Immature natural killer cell (primary cell): Measurements from ENCODE around the gene TPM1. TPM values are rescaled to one million over a fixed set of nuclear protein-coding genes. Genes with fewer than 3 reads are reported as not detected.

ENCODE experiments used
- DNase-seq, 3 donors: peaks; one replicate each; pipeline ENCODE4 v3.0.0; 2022; ENCODE audit warnings: mixed read lengths in 1 of 3
- H3K27ac Mint-ChIP-seq, 6 donors: one replicate each; pipeline ENCODE4 v1.8.0; 2020; ENCODE audit warnings: mixed read lengths in 6 of 6, mild to moderate bottlenecking in 5 of 6, inconsistent platforms in 4 of 6, moderate library complexity in 3 of 6
- H3K27me3 Mint-ChIP-seq, 3 donors: one replicate each; pipeline ENCODE4 v1.8.0; 2020 to 2021; ENCODE audit warnings: low read depth in 3 of 3, mild to moderate bottlenecking in 3 of 3, mixed read lengths in 3 of 3, moderate library complexity in 3 of 3, inconsistent platforms in 1 of 3
- H3K36me3 Mint-ChIP-seq, 3 donors: one replicate each; pipeline ENCODE4 v1.8.0; 2020; ENCODE audit warnings: mixed read lengths in 3 of 3, inconsistent platforms in 2 of 3, mild to moderate bottlenecking in 2 of 3
- H3K4me1 Mint-ChIP-seq, 2 donors: one replicate each; pipeline ENCODE4 v1.8.0; 2020; ENCODE audit warnings: inconsistent platforms in 2 of 2, mild to moderate bottlenecking in 2 of 2, mixed read lengths in 2 of 2, moderate library complexity in 1 of 2
- H3K4me3 Mint-ChIP-seq, 5 donors: one replicate each; pipeline ENCODE4 v1.8.0; 2020; ENCODE audit warnings: mild to moderate bottlenecking in 5 of 5, mixed read lengths in 5 of 5, inconsistent platforms in 3 of 5, moderate library complexity in 3 of 5
- H3K9me3 Mint-ChIP-seq, 6 donors: one replicate each; pipeline ENCODE4 v1.8.0; 2020; ENCODE audit warnings: mild to moderate bottlenecking in 6 of 6, mixed read lengths in 6 of 6, inconsistent platforms in 4 of 6, moderate library complexity in 3 of 6
- polyA plus RNA-seq, 3 donors: library from polyadenylated mRNA; unstranded; fragments of 300-500 nt; fragmentation: Illumina TruSeq; gene quantifications; one replicate each; pipeline ENCODE4 v1.2.3, GENCODE V29; 2021

TPM1 gene
- polyA plus RNA-seq, 3 donors from 2014 or later, result 9.1 to 11.9 (median 9.2) TPM

GRCh38 chr15:63072023-63072650 is 29.6 kb downstream of the TPM1 start:
- Mint-ChIP-seq H3K27me3 (peaks cover 0 to 3% (median 1%) of the 10 kb centered on the region in 3 donors), H3K36me3 (peaks cover 21 to 23% (median 21%) of the 10 kb centered on the region in 3 donors), H3K27ac (no peak overlapping the region), H3K9me3 (no peaks in the 10 kb centered on the region), H3K4me3 (no peak overlapping the region), H3K4me1 (peaks cover 10 to 16% of the 10 kb centered on the region in 2 donors)
- no peak for DNase-seq

DNA sequence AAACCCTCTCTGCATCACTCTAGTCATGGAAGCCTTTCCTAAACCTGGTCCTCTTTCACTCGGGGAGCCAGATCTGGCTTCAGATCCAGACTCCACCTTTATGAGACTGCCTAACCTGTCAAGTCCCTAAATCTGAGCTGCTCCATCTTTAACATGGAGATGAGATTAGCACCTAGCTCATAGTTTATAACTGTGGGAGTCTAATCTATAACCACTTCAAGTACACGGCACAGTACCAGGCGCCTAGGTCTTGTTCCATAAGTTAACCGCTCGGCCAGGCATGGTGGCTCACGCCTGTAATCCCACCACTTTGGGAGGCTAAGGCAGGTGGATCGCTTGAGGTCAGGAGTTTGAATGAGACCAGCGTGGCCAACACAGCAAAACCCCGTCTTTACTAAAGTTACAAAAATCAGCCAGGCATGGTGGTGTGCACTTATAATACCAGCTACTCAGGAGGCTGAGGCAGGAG is 30.3 kb downstream of the TPM1 start:
- peaks cover 18 to 23% (median 21%) of the 10 kb centered on the region in 3 donors for H3K36me3 Mint-ChIP-seq
- no peak overlapping the region for H3K4me3 Mint-ChIP-seq
- no peak overlapping the region for H3K27ac Mint-ChIP-seq
- no peak for DNase-seq
- peaks cover 10 to 18% of the 10 kb centered on the region in 2 donors for H3K4me1 Mint-ChIP-seq
- peaks cover 0 to 3% (median 1%) of the 10 kb centered on the region in 3 donors for H3K27me3 Mint-ChIP-seq
- no peaks in the 10 kb centered on the region for H3K9me3 Mint-ChIP-seq

DNA sequence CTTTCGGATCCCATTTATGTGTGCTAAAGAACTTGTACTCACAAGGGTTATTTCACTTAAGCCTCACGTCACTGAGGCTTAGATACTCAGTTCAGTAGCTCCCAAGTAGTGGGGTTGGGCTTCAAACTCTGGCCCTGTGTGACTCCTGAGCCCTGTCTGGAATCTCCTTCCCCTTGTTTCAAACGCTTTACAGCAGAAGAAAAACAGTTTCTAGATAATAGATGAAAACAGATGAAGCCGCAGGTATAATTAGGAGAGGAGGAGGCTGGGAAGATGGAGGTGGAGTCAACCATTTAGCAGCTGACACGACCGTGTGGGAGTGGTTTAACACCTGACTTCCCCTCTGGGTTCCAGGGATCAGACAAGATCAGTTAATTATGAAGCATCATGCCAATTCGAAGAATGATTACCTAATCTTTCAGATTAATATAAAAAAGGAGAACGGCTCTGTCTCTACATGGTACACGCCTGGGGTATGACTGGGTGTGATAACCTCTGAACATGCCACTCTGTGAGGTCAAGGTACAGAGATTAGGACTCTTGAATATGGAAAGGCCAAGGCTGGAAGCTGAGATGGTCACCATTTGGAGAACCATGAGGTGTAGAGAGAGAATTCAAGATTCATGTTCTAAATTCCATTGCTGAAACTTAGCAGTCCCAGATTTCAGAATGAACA is 31.1 kb downstream of the TPM1 start:
- Mint-ChIP-seq H3K27ac (peak overlapping the region in 1 of 6 donors; percentile 42), H3K4me3 (no peak overlapping the region), H3K9me3 (no peaks in the 10 kb centered on the region), H3K36me3 (peaks cover 13 to 19% (median 14%) of the 10 kb centered on the region in 3 donors), H3K27me3 (peaks cover 0 to 3% (median 1%) of the 10 kb centered on the region in 3 donors), H3K4me1 (peaks cover 10 to 18% of the 10 kb centered on the region in 2 donors)
- no peak for DNase-seq

- H3K4me3 Mint-ChIP-seq, result no peak overlapping the region
- H3K4me1 Mint-ChIP-seq, result peaks cover 10 to 18% of the 10 kb centered on the region in 2 donors
- H3K27ac Mint-ChIP-seq, result peak overlapping the region in 1 of 6 donors; percentile 20
- peaks cover 7 to 14% (median 7%) of the 10 kb centered on the region in 3 donors for H3K36me3 Mint-ChIP-seq
- H3K27me3 Mint-ChIP-seq, result peaks cover 0 to 2% (median 2%) of the 10 kb centered on the region in 3 donors
- H3K9me3 Mint-ChIP-seq, result no peaks in the 10 kb centered on the region
- DNase-seq, result no peak
Measured at GRCh38 chr15:63075015-63075983, 32.8 kb downstream of the TPM1 start.

DNA sequence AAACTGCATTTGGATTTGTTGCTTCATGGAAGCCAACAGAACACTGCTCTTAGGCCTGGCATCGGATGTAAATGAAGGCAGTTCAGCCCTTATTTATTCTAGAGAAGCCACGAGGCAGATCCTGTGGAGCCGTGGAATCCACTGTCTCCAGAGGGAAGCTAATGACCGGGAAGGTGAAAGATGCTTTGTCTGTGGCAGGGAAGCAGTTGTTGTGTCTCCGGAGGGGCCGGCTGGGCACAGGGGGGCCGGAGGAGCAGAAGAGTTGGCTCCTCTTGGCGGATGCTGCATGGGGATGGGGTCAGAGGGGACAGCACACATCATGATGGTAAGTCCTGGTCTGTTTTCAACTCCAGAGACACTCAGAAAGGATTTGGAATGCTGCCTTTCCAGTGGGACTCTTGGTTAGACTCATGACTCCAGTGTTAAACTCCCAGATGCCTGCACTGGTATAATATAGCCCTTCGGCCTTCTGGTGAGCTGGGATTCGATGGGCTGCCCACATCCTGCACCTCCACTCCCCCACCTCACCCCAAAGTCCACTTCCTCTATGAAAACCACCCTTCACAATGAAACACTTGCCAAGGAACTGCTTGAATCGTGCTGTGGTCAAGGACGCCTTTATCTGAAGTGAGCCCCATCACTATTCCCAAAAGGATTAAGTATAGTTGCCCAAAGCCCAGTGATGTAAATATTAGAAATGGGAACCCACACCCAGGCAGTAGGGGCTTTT is 33.6 kb downstream of the TPM1 start:
- Mint-ChIP-seq H3K27ac (no peak overlapping the region), H3K36me3 (peaks cover 1 to 8% (median 4%) of the 10 kb centered on the region in 3 donors), H3K4me1 (peaks cover 10 to 18% of the 10 kb centered on the region in 2 donors), H3K9me3 (no peaks in the 10 kb centered on the region), H3K27me3 (peaks cover 0 to 6% (median 2%) of the 10 kb centered on the region in 3 donors), H3K4me3 (no peak overlapping the region)
- DNase-seq, result no peak

- peaks cover 0 to 6% (median 2%) of the 10 kb centered on the region in 3 donors for H3K27me3 Mint-ChIP-seq
- H3K9me3 Mint-ChIP-seq, result no peaks in the 10 kb centered on the region
- no peak overlapping the region for H3K27ac Mint-ChIP-seq
- H3K36me3 Mint-ChIP-seq, result peaks cover 0 to 7% (median 1%) of the 10 kb centered on the region in 3 donors
- no peak for DNase-seq
- no peak overlapping the region for H3K4me3 Mint-ChIP-seq
- H3K4me1 Mint-ChIP-seq, result peaks cover 10 to 18% of the 10 kb centered on the region in 2 donors
Measured at GRCh38 chr15:63076714-63077046, 34.1 kb downstream of the TPM1 start.

GRCh38 chr15:63077952-63078351 is 35.4 kb downstream of the TPM1 start:
- no peak overlapping the region for H3K27ac Mint-ChIP-seq
- H3K9me3 Mint-ChIP-seq, result no peaks in the 10 kb centered on the region
- peaks cover 0 to 6% (median 4%) of the 10 kb centered on the region in 3 donors for H3K27me3 Mint-ChIP-seq
- H3K4me1 Mint-ChIP-seq, result peaks cover 10 to 18% of the 10 kb centered on the region in 2 donors
- no peak overlapping the region for H3K4me3 Mint-ChIP-seq
- H3K36me3 Mint-ChIP-seq, result peaks cover 0 to 7% (median 0%) of the 10 kb centered on the region in 3 donors
- no peak for DNase-seq

GRCh38 chr15:63079947-63080626 is 37.5 kb downstream of the TPM1 start:
- Mint-ChIP-seq H3K27me3 (peaks cover 2 to 6% (median 4%) of the 10 kb centered on the region in 3 donors), H3K9me3 (no peaks in the 10 kb centered on the region), H3K36me3 (no peaks in the 10 kb centered on the region)

GRCh38 chr15:63080634-63081250 is 38.2 kb downstream of the TPM1 start:
- Mint-ChIP-seq H3K4me1 (peaks cover 10 to 15% of the 10 kb centered on the region in 2 donors), H3K4me3 (no peak overlapping the region), H3K27me3 (peaks cover 2 to 6% (median 4%) of the 10 kb centered on the region in 3 donors), H3K27ac (no peak overlapping the region), H3K9me3 (no peaks in the 10 kb centered on the region), H3K36me3 (no peaks in the 10 kb centered on the region)
- DNase-seq, result no peak

More at GRCh38 chr15:63079947-63080626, 37.5 kb downstream of the TPM1 start:
- H3K4me3 Mint-ChIP-seq, result no peak overlapping the region
- no peak for DNase-seq
- H3K4me1 Mint-ChIP-seq, result peaks cover 10 to 18% of the 10 kb centered on the region in 2 donors
- no peak overlapping the region for H3K27ac Mint-ChIP-seq

DNA sequence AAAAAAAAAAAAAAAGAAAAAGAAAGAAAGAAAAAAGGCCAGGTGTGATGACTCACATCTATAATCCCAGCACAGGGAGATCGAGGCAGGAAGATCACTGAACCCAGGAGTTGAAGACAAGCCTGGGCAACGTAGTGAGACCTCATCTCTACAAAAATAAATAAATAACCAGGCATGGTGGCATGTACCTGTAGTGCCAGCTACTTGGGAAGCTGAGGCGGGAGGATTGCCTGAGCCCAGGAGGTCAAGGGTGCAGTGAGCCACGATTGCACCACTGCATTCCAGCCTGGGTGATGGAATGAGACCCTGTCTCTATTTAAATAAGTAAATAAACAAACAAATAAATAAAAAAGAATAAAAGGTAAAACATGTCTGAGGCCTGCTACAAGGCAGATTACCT is 39.8 kb downstream of the TPM1 start:
- no peak overlapping the region for H3K27ac Mint-ChIP-seq
- H3K27me3 Mint-ChIP-seq, result peaks cover 2 to 6% (median 4%) of the 10 kb centered on the region in 3 donors
- no peak overlapping the region for H3K4me3 Mint-ChIP-seq
- no peak for DNase-seq
- H3K4me1 Mint-ChIP-seq, result no peaks in the 10 kb centered on the region
- no peaks in the 10 kb centered on the region for H3K36me3 Mint-ChIP-seq
- H3K9me3 Mint-ChIP-seq, result no peaks in the 10 kb centered on the region

- Mint-ChIP-seq H3K9me3 (no peaks in the 10 kb centered on the region), H3K27me3 (peaks cover 2 to 6% (median 4%) of the 10 kb centered on the region in 3 donors), H3K4me1 (no peaks in the 10 kb centered on the region), H3K27ac (no peak overlapping the region), H3K36me3 (no peaks in the 10 kb centered on the region), H3K4me3 (no peak overlapping the region)
- DNase-seq, result no peak
Measured at GRCh38 chr15:63083044-63083443, 40.5 kb downstream of the TPM1 start.

DNA sequence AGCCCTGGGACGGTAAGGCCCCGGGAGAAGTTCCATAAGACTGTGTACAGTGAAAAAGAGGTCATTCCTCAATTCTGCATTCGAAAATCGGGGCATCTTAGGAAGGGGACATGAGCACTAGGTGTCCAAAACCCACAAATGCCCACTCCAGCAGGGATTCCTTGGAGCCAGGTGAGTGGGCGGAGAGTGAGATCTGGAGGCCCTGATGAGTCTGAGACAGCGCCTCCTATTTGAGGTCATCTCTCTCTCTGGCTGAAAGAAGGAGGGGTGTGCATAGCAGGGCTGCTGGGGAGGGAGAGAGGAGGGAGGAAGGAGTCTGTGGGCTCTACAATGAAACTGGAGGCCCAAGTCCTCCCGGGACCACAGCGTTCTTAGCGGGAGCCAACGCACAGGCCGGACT is 41.0 kb downstream of the TPM1 start:
- no peak overlapping the region for H3K4me3 Mint-ChIP-seq
- no peaks in the 10 kb centered on the region for H3K36me3 Mint-ChIP-seq
- no peaks in the 10 kb centered on the region for H3K9me3 Mint-ChIP-seq
- no peak overlapping the region for H3K27ac Mint-ChIP-seq
- peaks cover 2 to 6% (median 4%) of the 10 kb centered on the region in 3 donors for H3K27me3 Mint-ChIP-seq
- DNase-seq, result no peak
- H3K4me1 Mint-ChIP-seq, result no peaks in the 10 kb centered on the region
